HG03460 (cell line): Measurements from ENCODE around the gene SLC25A21.

Source experiments
- ATAC-seq: cut with Tn5 transposase; IDR thresholded peaks from one replicate; pipeline ENCODE4 v1.9.1; 2021; ENCODE audit not compliant: unreplicated experiment

SLC25A21 gene

DNA sequence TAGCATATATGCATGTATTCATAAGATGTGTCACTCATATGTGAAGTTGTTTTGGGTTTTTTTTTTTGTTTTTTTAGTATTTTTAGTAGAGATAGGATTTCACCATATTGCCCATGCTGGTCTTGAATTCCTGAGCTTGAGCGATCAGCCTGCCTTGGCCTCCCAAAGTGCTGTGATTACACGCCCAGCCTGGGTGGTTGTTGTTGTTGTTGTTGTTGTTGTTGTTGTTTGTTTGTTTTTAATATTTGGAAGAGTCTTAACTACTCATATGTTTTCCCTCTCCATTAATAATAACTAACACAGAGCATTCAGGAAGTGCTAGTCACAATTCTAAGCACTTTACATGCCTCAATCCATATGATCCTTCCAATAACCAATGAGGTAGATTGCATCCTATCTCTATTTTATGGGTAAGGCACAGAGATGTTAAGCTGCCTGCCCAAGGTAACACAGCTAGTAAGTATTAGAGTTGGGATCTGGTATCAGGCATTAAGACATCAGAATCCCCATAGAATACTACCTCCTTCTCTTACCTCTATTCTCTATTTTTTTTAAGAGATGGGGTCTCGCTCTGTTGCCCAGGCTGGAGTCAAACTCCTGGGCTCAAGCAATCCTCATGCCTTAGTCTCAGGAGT is 27.6 kb downstream of the SLC25A21 start:
- ATAC-seq: no peak

DNA sequence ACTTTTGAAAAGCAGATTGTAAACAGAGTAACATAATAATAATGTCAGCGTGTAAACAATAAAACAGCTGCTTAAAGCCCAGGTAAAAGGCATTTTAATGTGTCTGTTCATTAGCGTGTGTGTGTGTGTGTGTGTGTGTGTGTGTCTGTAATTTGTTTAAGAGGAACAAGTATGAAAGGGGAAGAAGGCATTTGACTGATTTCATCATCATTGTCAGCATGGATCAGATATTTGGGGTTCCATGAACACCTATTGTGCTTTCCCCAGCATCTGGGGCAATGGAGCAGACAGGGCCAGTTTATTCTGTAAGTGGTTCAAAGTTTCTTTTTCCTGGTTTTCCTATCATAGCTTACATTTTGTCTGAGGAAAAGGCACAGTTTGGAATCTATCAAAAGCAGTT is 28.9 kb downstream of the SLC25A21 start:
- no peak for ATAC-seq

DNA sequence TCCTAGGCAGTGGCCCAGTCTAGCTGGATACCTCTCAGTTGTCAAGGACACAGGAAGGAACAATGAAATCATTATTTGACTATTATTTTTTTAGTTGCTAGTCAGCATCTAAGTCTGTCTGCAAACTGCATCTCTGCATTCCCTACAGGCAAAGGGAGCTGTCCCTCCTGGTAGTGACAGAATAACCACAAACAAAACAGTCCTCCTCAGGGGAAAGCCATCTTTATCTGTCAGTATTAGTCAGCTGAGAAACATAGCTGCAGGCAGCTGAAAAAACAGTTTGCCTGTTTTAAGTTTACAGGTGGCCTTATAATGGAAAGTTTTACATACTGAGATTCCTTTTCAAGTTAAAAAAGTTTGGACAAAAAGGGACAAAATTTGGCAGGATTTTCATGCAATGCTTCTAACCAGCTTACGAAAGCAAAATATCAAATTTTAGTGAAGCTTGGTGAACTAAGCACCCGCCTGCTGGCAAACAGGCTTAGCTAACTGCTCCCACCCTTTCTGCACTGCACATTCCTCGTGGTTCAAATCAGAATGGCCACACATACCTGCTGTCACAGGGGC is 29.5 kb downstream of the SLC25A21 start:
- no peak for ATAC-seq

DNA sequence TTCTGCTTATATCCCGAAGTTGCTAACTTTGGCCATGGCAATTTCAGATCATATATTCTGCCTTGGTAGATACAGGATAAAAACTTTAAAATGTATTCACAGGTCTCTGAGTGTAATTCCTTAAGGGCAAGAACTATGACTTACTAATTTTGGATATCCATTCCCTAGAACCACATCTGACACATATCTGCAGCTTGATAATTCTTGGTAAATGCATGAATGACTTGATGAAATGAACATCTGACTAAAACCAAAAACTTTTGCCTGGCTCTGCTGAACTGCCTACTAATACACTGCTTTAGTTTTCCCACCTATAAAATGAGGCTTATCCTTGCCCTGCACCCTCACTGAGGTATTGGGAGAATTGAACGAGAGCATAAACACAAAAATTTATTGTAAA is 32.2 kb downstream of the SLC25A21 start:
- no peak for ATAC-seq

DNA sequence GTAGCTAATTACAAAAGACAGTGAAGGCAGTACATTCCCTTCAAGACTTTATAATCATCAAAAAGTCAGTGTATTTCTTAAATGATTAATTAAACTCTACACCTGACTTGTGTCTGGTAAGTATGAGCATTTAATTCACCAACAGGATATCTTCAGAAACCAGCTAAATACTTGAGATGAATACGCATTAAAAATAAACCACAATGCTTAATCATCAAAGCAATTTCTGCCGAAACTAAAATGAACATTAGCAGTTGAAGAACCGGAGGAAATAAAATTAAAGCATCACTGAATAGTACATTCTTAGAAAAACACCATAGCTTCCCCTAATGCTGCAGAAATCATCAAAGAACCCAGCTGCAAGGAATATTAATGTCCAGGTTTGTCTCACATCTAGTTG is 32.7 kb downstream of the SLC25A21 start:
- no peak for ATAC-seq

DNA sequence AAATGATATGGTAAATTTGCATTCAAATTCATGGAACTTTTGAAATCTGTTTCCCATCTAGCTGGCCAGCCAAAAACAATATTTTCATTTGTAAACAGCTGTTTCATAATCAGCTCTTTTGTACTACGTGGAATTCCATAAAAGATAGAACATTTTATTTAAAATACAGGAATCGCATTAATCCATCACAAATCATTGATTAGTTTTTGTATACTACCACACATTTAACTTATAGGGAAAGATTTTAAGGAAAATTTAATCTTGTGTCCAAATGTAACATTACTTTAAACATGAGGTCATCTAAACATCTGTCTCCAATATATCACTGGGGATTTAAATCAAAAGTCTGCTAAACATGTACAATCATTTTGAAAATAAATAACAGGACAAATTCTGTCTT is 33.5 kb downstream of the SLC25A21 start:
- ATAC-seq: no peak

DNA sequence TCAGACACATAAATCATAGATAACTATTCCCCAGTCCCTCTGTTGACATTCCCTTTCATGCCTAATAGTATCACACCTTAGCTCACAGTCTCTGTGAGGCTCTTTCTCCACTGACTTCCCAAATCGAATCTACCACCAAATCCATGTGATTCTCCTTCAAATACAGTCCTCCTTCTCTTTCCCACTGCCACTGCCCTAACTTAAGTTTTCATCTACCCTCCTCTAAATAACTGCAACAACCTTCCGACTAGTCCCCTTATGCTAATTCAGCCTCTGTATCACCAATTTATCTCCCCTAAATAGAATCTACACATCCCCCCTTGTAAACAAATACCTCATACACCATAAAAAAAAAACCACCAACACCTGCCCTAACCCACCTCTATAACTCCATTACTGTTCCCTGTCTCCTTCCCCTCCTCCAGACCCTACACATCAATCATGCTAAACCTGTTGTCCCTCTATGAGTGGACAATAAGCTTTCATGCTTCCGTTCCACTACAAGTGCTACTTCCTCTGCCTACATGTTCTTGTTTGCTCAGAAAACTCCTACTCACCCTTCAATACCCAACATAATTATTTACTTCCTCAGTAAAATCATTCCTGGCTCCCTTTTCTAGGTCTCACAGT is 39.0 kb downstream of the SLC25A21 start:
- ATAC-seq: no peak

DNA sequence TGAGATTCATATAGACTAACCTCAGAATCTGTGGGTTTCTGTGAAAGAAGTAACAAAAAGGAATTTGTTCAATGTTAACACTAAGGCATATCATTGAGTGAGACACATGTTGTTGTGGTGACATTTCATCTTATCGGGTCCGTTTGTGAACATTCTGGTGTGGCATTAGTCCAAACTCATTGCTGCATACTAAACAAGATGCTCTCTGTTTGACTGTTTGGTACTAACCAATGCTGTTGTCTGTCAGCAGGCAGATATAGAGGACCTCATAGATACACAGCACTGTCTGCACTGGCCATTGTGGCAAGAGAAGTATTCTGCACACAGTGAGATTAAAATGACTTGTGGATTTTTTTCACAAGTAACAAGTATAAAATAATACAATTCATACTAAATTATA is 41.2 kb downstream of the SLC25A21 start:
- no peak for ATAC-seq

DNA sequence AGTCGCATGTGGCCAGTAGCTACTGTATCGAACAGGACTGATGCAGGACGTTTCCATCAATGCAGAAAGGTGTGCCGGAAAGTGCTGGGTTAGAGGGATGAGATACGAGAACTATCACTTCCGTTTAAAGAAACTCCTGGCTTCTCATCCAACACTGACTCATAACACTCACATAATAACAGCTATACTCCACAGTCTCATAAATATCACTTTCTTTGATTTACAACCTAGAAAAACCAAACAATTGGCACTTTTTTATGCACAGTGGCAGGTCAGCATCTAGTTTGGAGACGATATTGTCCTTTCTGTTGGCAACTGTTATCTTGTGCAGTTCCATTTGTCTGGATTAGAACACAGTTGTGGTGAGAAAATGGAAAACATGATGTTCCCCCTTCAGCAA is 43.4 kb downstream of the SLC25A21 start:
- ATAC-seq: no peak

DNA sequence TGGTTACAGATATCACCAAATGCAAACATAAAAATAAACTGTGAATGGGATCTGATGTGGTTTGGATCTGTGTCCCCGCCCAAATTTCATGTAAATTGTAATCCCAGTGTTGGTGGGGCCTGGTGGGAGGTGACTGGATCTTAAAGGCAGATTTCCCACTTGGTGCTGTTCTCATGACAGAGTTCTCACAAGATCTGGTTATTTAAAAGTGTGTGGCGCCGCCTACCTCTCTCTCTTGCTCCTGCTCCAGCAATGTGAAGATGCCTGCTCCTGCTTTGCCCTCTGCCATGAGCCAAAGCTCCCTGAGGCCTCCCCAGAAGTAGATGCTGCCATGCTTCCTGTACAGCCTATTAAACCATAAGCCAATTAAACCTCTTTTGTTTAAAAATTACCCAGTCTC is 47.8 kb downstream of the SLC25A21 start:
- no peak for ATAC-seq

DNA sequence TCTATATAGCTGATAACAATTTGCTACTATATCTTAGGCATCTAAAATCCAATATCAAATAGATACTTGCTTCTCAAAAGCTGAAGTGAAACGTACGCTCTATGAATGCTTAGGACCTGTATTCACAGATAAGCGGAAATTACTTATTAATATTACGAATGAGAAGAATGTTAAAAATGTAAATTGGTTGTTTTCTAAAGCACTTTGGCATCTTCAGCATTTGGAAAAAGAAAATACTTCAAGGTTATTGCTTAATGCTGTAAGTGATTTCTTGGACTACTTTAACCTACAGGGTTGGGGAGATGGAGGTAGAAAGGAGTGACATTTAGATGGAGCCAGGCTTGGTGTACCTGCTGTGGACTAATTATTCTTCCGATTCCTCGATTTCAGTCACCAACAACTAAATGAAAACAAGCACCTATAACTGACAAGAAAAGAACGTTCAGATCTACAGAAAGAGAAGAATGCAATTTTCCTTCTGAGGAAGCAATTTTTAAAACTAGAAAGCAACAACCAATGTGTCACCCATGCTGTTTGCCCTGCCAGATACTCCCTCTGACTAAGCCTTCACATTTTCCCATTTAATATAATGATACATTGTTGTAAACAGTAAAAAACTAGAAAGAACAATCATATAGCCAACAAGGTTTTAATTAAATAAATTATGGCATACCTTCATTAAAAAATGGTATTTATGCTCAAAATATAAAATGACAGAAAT is 49.3 kb downstream of the SLC25A21 start:
- no peak for ATAC-seq

DNA sequence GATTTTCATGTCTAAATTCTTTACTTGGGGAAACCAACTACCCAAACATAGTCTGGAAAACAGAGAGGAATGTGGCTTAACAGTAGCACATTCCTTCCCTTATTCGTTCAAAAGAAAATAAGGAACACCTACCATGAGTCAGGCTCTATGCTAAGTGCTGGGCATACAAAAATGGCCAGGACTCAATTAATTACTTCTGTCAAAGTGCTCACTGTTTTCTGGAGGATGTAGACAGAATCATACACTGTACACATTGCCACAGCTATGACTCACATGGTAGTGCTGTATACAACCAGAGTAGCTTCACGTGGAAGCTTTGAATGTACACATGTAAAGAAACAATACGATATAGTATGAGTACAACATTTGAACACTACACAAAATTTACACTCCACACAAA is 50.1 kb downstream of the SLC25A21 start:
- no peak for ATAC-seq

DNA sequence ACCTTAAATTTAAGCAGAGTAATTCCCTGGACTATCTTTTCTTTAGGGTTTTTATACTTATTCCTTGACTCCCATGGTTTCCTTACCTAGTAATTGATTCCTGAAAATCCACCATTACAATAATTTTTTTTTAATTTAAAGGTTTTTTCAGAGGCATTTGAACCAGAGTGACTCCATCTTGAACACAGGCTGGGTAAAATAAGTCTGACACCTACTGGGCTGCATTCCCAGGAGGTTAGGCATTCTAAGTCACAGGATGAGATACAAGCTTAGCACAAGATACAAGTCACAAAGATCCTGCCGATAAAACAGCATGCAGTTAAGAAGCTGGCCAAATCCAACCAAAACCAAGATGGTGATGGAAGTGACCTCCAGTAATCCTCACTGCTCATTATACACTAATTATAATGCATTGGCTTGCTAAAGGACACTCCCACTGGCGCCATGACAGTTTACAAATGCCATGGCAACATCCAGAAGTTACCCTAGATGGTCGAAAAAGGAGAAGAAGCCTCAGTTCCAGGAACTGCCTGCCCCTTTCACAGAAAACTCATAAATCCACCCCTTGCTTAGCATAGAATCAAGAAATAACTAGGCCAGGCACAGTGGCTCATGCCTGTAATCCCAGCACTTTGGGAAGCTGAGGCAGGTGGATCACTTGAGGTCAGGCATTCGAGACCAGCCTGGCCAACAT is 53.6 kb downstream of the SLC25A21 start:
- ATAC-seq: no peak

DNA sequence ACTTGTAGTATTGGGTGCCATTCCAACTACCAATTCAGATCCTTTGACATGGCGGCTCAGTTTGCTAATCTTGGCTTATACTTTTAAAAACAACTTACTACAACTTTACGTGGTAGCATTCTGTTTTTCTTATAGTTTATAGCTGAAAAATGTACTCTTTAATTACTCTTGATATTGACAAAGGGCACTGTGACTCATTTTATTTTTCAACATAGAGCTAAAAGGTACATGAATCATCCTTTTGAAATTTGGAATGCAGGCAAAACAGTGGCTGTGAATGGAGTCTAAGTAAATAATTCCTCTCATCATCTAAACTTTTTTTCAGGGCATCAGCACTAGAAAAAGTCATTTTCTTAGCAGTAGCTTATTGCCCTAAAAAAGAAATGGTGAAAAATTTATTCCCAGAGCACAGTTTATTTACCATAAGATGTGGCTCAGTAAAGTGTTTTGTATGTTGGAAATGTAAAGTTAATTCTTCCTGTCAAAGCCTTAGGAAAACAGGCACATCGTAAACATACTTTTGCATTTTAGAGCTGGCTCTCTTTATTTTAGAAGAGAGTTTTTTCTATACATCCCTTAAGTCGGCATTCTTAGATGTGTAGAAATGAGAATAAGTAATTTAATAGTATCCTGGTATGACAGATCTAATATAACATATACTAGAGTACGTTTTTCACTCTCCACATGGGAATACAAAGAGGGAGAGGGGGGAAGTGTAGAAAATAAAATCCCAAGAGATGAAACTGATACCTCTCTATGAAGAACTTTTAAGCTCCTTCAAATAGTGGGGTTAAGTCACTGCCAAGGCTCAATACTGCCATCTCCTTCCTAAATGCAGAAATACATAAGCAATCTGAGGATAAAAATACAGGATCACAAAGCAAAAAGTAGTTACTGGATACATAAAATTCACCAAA is 55.2 kb downstream of the SLC25A21 start:
- ATAC-seq: no peak

DNA sequence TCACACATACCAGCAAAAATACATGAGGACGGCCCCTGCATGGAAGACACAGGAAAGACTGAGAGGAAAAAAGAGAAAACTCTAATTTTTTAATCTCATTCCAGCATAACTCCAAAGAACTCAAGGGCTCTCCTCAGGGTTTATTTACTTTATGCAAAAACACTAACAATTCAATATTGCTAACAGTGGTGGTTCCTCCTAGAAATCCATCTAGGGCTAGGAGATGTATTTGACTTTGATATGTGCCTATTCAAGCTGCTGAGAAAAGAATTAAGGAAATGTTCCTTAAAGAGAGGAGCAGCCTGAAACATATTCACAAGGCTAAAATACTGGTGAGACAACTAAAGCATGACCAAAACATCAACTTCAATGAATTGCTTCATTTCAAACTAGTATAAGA is 57.0 kb downstream of the SLC25A21 start:
- ATAC-seq: no peak

DNA sequence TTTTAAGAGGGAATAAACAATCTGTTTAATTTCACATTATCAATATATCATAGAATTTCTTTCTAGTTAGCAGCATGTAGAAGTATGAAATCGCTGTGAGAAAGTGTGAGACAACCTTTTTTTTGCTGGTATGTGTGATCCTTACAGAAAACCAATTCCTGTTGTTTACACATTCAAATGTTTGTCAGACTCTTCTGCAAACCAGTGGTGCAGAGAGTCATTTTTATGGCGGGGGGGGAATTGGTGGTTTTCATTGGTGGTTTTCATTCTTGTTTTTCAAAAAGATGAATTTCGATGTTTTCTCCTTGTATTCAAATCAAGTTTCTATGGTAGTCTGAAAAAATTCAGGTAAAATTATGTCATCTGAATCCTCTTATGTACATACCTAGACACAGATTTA is 57.8 kb downstream of the SLC25A21 start:
- ATAC-seq: no peak

DNA sequence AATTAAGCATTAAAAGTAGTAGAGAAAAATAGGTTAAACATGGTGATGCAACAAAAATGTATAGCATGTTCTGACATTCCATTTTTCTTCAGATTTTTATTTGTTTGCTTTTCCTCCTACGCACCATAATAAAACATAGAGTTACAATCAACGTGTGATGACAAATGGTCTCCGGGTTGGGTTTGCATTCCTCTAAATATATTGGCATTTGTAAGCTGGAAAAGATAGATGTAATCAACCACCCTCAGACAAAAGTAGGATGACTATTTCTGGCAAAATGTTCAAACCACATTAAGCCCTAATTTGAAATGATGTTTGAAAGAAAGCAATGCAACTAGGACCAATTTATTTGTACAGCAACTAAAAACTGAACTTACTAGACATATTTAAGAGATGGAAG is 58.4 kb downstream of the SLC25A21 start:
- no peak for ATAC-seq

DNA sequence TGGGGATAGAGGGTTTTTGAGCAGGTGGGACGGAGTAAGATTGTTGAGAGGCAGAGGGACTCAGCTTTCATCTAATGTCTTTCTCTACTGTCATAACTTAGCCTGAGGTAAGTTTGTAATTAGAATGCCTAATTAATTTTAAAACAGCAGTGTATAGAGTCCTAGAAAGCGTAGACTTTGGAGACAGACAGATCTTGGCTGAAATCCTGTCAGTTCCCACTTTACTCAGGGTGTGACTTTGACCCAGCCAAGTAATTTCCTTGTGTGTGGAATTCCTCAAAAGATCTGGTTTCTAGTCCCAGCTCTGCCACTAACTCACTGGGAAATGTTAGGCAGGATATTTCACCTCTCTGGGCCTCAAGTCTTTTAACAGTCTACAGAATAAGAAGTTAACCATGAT is 74.3 kb downstream of the SLC25A21 start:
- ATAC-seq: no peak

DNA sequence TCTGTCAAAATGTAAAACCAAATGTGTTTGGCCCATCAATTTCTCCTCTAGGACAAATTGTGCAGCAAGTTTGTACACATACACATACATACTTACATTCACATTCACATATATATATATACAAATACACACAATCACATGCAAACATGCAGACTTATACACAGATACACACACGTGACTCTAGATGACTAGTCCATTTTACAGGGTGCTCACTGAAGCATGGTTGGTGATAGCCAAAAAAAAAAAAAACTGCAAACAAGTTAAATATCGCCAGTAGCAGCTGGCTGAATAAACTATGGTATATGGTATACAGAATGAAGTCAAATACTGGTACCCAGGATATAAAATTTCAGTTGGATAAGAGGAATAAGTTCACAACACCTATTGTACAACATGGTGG is 77.9 kb downstream of the SLC25A21 start:
- ATAC-seq: no peak

DNA sequence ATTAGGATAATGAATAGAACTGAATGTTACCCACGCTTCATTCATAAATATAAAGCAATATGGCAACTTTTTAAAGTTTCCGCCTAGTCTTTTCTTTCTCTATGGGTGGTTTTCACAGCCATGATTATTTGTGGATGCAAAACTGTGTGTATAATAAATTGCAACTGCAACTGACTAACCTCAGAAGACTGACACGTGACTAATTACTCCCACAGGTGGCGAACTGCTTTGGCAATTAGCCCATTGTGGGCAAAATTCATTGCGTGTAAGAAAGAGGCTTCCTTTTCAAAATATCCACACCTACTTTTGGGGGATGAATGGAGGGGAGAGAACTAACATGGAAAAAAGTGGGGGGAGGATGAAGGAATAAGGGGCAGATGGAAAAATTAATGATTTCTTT is 79.0 kb downstream of the SLC25A21 start:
- no peak for ATAC-seq

DNA sequence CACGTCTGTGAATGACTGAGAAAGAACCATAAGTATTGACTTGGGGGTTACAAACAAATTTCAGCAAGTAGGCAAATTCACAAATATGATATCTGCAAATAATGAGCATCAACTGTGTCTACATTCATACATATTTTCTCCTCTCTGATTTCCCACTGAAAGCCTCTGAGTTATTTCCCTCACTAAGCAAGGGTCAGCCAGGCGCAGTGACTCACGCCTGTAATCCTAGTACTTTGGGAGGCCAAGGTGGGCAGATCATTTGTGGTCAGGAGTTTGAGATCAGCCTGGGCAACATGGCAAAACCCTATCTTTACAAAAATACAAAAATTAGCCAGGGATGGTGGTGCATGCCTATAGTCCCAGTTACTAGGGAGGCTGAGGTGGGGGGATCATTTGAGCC is 80.8 kb downstream of the SLC25A21 start:
- no peak for ATAC-seq
